Urinary bladder (tissue), 4 donors: ENCODE data around the gene FOS. TPM values are rescaled to one million over a fixed set of nuclear protein-coding genes. Genes with fewer than 3 reads are reported as not detected.

Experiments
- DNase-seq: peaks from one replicate; pipeline ENCODE4 v3.0.0-alpha.2; 2015; ENCODE audit errors: extremely low spot score
- H3K27ac ChIP-seq: one replicate; pipeline ENCODE4 v1.5.1; 2013; ENCODE audit warnings: low read depth, mild to moderate bottlenecking, moderate library complexity
- H3K36me3 ChIP-seq: one replicate; pipeline ENCODE4 v1.6.1; 2013; ENCODE audit warnings: mild to moderate bottlenecking, moderate library complexity; ENCODE audit not compliant: insufficient read depth
- H3K4me1 ChIP-seq: one replicate; pipeline ENCODE4 v1.6.1; 2013; ENCODE audit warnings: mild to moderate bottlenecking, moderate library complexity; ENCODE audit not compliant: insufficient read depth
- H3K4me3 ChIP-seq: one replicate; pipeline ENCODE4 v1.5.1; 2013; ENCODE audit warnings: low read depth, low read length
- WGBS: extraction: QIAGEN DNeasy Blood & Tissue Kit; methylation state at CpG from one replicate; pipeline ENCODE4 v1.1.7; 2013; 5-methylcytosine and 5-hydroxymethylcytosine counted together
- polyA plus RNA-seq: library from polyadenylated mRNA; stranded (reverse); fragments of 200-250 nt; gene quantifications from one replicate; pipeline ENCODE4 v1.2.3, GENCODE V29; 2013
- small RNA-seq: library from RNA; depleted of rRNA; stranded (forward); fragments of <200 nt; gene quantifications from one replicate; pipeline ENCODE3, GENCODE V24; 2014
- total RNA-seq: library from RNA; depleted of rRNA; stranded (reverse); fragments of >200 nt; gene quantifications from one replicate; pipeline ENCODE4 v1.2.3, GENCODE V29; 2014
- donor health status: healthy with polysubstance abuse.
- donor health status: healthy.

FOS gene
- total and polyA plus RNA-seq, 2 donors, result 219 to 1,557 TPM

DNA sequence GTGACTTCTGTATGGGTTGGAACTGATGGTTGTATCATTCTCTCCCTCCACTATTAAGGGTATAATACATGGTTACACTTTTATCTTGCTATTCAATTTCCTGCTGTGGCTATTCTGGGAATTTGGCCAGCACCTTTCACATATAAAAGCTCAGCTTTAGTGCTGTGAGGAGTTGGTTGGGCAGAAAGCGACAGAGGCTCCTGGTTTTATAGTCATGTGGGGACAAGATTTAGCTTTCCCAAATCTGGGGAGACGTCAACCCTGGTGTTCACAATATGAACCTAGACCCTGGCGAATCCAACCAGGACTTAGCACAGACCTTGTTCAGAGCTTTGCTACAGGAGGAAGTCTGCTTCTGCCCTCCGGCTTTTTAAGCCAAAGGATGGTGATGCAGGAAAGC is 36.5 kb downstream of the FOS start:
- H3K4me3 ChIP-seq, result no peak overlapping the region
- H3K4me1 ChIP-seq, result peaks cover 2% of the 10 kb centered on the region
- DNase-seq, result no peak
- H3K27ac ChIP-seq, result no peak overlapping the region
- H3K36me3 ChIP-seq, result no peaks in the 10 kb centered on the region
- WGBS, result 17% methylated on average over 4 of the region's 4 CpGs

DNA sequence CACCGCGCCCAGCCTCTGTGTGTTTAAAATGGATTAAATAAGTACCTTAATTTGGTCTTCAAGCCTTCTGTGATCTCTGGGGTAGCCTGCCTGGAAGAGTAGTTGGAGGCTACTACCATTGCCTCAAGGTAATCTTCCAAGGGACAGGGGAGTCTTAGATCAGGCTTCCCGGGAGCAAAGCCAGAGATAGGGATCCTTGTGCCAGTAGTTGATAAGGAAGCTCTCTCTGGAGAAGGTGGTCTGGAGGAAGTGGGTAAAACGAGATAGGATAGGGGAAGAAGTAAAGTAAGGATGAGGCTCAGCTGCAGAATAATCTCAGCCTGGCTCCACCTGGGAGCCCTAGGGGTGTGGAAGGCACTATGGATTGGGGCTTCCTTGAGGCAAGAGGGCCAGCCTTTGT is 38.5 kb downstream of the FOS start:
- Histone ChIP-seq H3K4me1 (peaks cover 2% of the 10 kb centered on the region), H3K4me3 (no peak overlapping the region), H3K27ac (no peak overlapping the region), H3K36me3 (no peaks in the 10 kb centered on the region)
- no peak for DNase-seq
- WGBS, result 78% methylated on average over 4 of the region's 4 CpGs

DNA sequence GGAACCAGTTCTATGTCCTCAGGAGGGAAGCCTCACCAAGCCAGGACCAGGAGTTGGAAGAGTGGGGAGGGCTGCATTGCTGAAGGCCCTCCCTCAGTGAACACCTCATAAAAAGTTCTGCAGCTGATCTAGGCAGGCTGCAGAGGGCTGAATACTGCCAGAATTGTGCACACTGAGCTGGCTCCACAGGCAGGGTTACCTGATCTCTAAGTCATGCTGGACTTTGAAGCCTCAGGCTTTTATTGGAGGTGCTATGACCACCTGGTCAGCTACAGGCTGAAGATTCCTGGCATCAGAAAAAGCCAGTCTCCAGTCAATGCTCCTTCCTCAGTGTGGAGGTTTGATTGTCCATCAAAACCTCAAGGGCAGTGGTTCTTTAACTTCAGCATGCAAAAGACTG is 39.7 kb downstream of the FOS start:
- H3K36me3 ChIP-seq, result no peaks in the 10 kb centered on the region
- no peak overlapping the region for H3K27ac ChIP-seq
- no peak for DNase-seq
- peaks cover 2% of the 10 kb centered on the region for H3K4me1 ChIP-seq
- no peak overlapping the region for H3K4me3 ChIP-seq

DNA sequence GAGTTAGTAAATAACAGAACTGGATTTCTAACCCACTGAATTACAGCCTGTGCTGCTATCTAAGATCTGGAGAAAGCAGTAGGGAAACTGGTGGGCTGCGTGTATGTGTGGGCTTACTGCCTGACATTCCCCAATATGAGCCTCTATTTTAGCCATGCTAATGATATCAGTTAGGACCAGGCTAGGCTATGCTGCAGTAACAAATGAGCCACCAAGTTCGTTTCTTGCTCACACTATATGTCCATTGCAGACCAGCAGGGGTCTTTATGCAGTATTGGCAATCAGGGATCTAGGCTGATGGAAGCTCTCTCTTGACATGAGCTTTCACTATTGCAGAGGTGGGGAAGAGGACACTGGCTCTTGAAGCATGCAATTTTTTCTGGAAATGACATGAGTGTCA is 40.4 kb downstream of the FOS start:
- no peaks in the 10 kb centered on the region for H3K36me3 ChIP-seq
- H3K27ac ChIP-seq, result no peak overlapping the region
- H3K4me1 ChIP-seq, result peaks cover 2% of the 10 kb centered on the region
- no peak for DNase-seq
- H3K4me3 ChIP-seq, result no peak overlapping the region
- 90% methylated on average over 2 of the region's 2 CpGs for WGBS

DNA sequence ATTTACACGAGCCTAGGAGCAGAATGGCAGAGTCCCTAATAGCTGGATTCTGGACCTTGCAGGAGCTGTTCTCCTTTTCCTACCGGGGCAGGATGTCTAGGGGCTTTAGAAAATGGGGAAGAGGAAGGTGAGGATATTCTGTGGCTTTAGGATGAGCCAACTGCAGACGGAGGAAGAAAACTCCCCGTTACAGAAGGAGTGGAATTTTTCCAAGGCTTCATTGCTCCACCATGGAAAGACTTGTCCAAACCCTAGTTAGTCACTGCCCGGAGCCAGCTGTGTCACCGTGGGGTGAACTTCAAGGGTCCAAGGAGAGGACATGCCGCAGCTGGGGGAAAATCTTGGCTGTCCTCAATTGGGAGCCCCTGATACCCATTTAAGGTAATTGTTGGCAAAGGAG is 41.6 kb downstream of the FOS start:
- DNase-seq, result no peak

DNA sequence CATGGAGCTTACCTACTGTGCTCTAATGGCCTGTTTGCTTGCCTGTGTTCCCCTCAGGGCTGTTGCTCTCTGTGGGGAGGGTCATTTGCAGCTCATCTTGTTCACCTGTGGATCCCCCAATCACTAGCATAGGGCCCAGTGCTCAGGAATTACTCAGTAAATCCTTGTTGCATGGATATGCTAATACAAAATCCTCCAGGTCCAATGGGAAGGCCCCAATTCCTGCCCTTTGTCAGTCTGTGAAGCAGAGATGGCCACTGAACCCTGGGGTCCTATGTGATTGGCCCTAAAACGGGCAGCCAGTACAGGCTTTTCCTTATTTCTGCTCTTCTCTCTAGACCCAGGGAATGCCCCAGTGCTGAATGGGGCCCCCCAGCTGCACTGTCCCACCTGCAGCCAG is 44.1 kb downstream of the FOS start:
- no peak overlapping the region for H3K27ac ChIP-seq
- DNase-seq, result no peak
- no peaks in the 10 kb centered on the region for H3K36me3 ChIP-seq
- 84% methylated on average over 1 of the region's 1 CpG for WGBS
- no peak overlapping the region for H3K4me3 ChIP-seq
- H3K4me1 ChIP-seq, result no peaks in the 10 kb centered on the region

More for the DNA sequence above, 41.6 kb downstream of the FOS start:
- WGBS, result 55% methylated on average over 7 of the region's 7 CpGs
- Histone ChIP-seq H3K4me3 (no peak overlapping the region), H3K36me3 (no peaks in the 10 kb centered on the region), H3K4me1 (no peaks in the 10 kb centered on the region), H3K27ac (no peak overlapping the region)

DNA sequence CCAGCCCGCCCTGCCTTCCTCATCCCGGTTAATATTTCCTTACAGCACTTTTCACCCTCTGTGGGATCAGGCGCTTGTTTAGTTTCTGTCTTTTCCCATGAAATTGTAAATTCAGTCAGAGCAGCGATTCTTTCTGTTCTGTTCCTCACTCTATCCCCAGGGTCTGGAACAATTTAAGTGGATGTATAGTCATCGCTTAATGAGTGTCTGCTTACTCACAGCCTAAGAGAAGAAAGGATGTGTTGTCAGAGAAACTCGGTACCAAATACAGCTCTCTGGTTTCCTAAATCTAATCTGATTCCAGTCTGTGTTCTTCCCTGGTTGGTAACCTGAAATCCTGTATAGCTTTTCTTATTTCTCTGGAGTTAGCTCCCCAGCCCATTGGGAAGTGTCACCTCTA is 44.9 kb downstream of the FOS start:
- H3K36me3 ChIP-seq, result no peaks in the 10 kb centered on the region
- no peak overlapping the region for H3K27ac ChIP-seq
- no peaks in the 10 kb centered on the region for H3K4me1 ChIP-seq
- 60% methylated on average over 6 of the region's 6 CpGs for WGBS
- DNase-seq, result no peak
- no peak overlapping the region for H3K4me3 ChIP-seq

DNA sequence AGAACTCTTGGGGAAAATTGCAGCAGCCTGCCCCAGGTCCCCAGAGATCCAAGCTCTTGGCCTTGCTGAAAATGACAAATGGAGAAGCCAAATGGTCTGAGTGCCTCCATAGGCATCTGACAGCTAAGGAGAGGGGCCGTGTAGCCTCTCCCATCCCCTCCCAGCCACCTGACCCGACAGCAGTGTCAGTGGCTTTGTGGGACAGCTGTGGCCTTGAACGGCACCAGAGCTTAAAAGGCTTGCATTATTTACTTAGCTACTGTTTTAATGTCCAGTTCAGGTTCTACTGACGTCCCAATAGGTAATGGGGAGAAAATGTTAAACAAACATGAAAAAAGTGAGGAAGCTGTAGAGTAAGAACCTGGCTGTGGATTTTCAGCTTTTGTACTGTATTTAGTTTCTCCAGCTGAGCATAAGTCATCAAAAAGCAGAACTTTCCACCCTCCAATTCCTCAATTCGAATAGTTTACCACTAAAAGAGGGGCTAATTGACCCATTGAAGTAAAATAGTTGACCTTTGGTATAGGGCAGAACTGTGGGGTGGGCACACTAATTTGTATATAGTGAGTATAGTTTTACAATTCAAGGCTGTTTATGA is 50.0 kb downstream of the FOS start:
- no peak overlapping the region for H3K4me3 ChIP-seq
- H3K36me3 ChIP-seq, result no peaks in the 10 kb centered on the region
- no peaks in the 10 kb centered on the region for H3K4me1 ChIP-seq
- no peak for DNase-seq
- H3K27ac ChIP-seq, result no peak overlapping the region
- 60% methylated on average over 5 of the region's 5 CpGs for WGBS

DNA sequence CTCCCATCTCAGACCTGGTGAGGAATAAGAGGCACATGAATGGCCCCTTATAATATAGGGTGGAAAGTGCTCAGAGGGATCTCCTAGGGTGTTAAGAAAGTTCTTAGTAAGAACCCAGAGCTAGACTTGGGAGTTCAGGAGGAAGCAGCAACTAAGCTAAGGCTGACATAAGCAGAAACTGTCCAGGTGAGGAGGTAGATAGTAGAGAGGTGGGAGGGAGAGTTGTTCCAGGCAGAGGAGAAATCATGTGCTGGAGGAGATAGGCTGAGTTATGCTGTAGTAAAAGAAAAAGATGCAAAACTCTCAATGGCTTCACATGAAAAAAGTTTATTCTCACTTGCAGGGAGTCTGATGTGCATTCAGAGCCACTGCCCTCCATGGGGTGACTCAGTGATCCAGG is 50.7 kb downstream of the FOS start:
- H3K27ac ChIP-seq, result no peak overlapping the region
- H3K4me1 ChIP-seq, result no peaks in the 10 kb centered on the region
- H3K36me3 ChIP-seq, result no peaks in the 10 kb centered on the region
- no peak overlapping the region for H3K4me3 ChIP-seq
- no peak for DNase-seq

DNA sequence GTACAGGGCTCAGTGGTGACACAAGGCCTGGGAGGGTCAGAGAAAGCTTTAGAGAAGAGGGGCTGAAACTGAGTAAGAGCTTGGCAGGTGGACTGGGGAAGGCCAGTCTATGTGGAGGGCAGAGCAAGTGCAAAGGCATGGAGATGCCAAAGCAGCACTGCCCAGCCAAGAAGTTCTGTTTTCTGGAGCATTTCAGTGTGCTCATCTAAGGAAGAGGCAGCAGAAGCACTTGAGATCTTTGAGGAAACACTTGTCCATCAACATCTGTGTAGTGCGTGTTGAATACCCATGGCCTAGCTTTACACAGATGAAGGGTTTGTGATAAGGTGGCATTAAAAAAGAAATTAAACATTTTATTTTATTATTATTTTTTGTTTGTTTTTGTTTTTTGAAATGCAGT is 52.8 kb downstream of the FOS start:
- H3K4me1 ChIP-seq, result no peaks in the 10 kb centered on the region
- H3K36me3 ChIP-seq, result no peaks in the 10 kb centered on the region
- DNase-seq, result no peak
- 97% methylated on average over 1 of the region's 1 CpG for WGBS
- no peak overlapping the region for H3K4me3 ChIP-seq
- no peak overlapping the region for H3K27ac ChIP-seq

Small RNA genes within 50 kb of the gene (small RNA-seq; reads per million reads assigned to genes)
- not detected for gene RF00004

Other genes starting within 250 kb of the FOS start
- gene MLH3, start 227.4 kb upstream of the FOS start, total RNA-seq, result 97.1 TPM
- 15.3 TPM for gene MLH3, start 227.4 kb upstream of the FOS start, polyA plus RNA-seq
- gene ACYP1, start 214.8 kb upstream of the FOS start, total RNA-seq, result 14.7 TPM
- gene ACYP1, start 214.8 kb upstream of the FOS start, polyA plus RNA-seq, result 23.5 TPM
- gene ZC2HC1C, start 209.2 kb upstream of the FOS start, total RNA-seq, result 1.5 TPM
- gene ZC2HC1C, start 209.2 kb upstream of the FOS start, polyA plus RNA-seq, result 2.3 TPM
- 70.3 TPM for gene NEK9, start 151.8 kb upstream of the FOS start, total RNA-seq
- gene NEK9, start 151.8 kb upstream of the FOS start, polyA plus RNA-seq, result 74.7 TPM
- 231 TPM for gene TMED10, start 102.2 kb upstream of the FOS start, total RNA-seq
- 242 TPM for gene TMED10, start 102.2 kb upstream of the FOS start, polyA plus RNA-seq
- 24.6 TPM for gene JDP2, start 149.2 kb downstream of the FOS start, total RNA-seq
- gene JDP2, start 149.2 kb downstream of the FOS start, polyA plus RNA-seq, result 39.3 TPM
- 5.1 TPM for gene BATF, start 243.6 kb downstream of the FOS start, total RNA-seq
- gene BATF, start 243.6 kb downstream of the FOS start, polyA plus RNA-seq, result 8.9 TPM